Loucy (cell line): ENCODE measurements around the gene ATXN7L2.

ENCODE experiments used
- H2AFZ ChIP-seq: fragments of 200-600 bp; sonication (generic); 2 replicates; pipeline ENCODE4 v1.6.0; 2016; ENCODE audit warnings: antibody characterized with exemption, mild to moderate bottlenecking, low read length, moderate library complexity
- H3F3A ChIP-seq: fragments of 200-600 bp; 2 replicates; pipeline ENCODE4 v1.6.0; 2016; ENCODE audit warnings: antibody characterized with exemption, low read depth, mild to moderate bottlenecking
- H3K27me3 ChIP-seq: fragments of 200-600 bp; sonication (generic); 2 replicates; pipeline ENCODE4 v1.6.1; 2014; ENCODE audit warnings: low read length, mild to moderate bottlenecking; ENCODE audit not compliant: insufficient read depth, poor library complexity, severe bottlenecking
- H3K36me3 ChIP-seq: fragments of 200-600 bp; sonication (generic); 2 replicates; pipeline ENCODE4 v1.6.1; 2016; ENCODE audit warnings: low read length; ENCODE audit not compliant: insufficient read depth
- H3K4me1 ChIP-seq: fragments of 200-600 bp; sonication (generic); 2 replicates; pipeline ENCODE4 v1.5.1; 2014; ENCODE audit warnings: low read length, mild to moderate bottlenecking; ENCODE audit not compliant: insufficient read depth, poor library complexity, severe bottlenecking
- H3K4me2 ChIP-seq: fragments of 200-600 bp; sonication (generic); 2 replicates; pipeline ENCODE4 v1.6.0; 2014; ENCODE audit warnings: antibody characterized with exemption, low read length, low read depth, mild to moderate bottlenecking; ENCODE audit not compliant: poor library complexity, severe bottlenecking
- H3K4me3 ChIP-seq: fragments of 200-600 bp; sonication (generic); 2 replicates; pipeline ENCODE4 v1.5.1; 2014; ENCODE audit warnings: low read length, mild to moderate bottlenecking, mixed read lengths; ENCODE audit not compliant: poor library complexity, severe bottlenecking
- H3K79me2 ChIP-seq: fragments of 200-600 bp; sonication (generic); 2 replicates; pipeline ENCODE4 v1.6.1; 2014; ENCODE audit warnings: low read length; ENCODE audit not compliant: insufficient read depth
- H3K9ac ChIP-seq: fragments of 200-600 bp; sonication (generic); 2 replicates; pipeline ENCODE4 v1.6.0; 2014; ENCODE audit warnings: mild to moderate bottlenecking, low read depth, low read length, moderate library complexity; ENCODE audit not compliant: poor library complexity, severe bottlenecking
- H3K9me2 ChIP-seq: fragments of 200-600 bp; sonication (generic); replicated peaks from 2 replicates; pipeline ENCODE4 v1.6.1; 2016; ENCODE audit warnings: low read depth, low read length, mixed read lengths
- H3K9me3 ChIP-seq: fragments of 200-600 bp; sonication (generic); 2 replicates; pipeline ENCODE4 v1.6.1; 2014; ENCODE audit warnings: mild to moderate bottlenecking, antibody characterized with exemption, low read length, low read depth; ENCODE audit not compliant: insufficient read depth
- H4K20me1 ChIP-seq: fragments of 200-600 bp; sonication (generic); 2 replicates; pipeline ENCODE4 v1.6.0; 2014; ENCODE audit warnings: antibody characterized with exemption, low read length, mild to moderate bottlenecking; ENCODE audit not compliant: insufficient read depth, poor library complexity, severe bottlenecking
- EZH2phosphoT487 ChIP-seq: fragments of 200-600 bp; IDR thresholded peaks from 2 replicates; pipeline ENCODE4 v1.6.1; 2018; ENCODE audit warnings: antibody characterized with exemption, mild to moderate bottlenecking, moderate library complexity, borderline replicate concordance
- TF ChIP-seq, protein P1 (sequence below): fragments of 200-600 bp; sonication (generic); conservative IDR thresholded peaks from 2 replicates; pipeline ENCODE4 v1.5.1; 2014; ENCODE audit warnings: mild to moderate bottlenecking, antibody characterized with exemption, low read length

ATXN7L2 gene

DNA sequence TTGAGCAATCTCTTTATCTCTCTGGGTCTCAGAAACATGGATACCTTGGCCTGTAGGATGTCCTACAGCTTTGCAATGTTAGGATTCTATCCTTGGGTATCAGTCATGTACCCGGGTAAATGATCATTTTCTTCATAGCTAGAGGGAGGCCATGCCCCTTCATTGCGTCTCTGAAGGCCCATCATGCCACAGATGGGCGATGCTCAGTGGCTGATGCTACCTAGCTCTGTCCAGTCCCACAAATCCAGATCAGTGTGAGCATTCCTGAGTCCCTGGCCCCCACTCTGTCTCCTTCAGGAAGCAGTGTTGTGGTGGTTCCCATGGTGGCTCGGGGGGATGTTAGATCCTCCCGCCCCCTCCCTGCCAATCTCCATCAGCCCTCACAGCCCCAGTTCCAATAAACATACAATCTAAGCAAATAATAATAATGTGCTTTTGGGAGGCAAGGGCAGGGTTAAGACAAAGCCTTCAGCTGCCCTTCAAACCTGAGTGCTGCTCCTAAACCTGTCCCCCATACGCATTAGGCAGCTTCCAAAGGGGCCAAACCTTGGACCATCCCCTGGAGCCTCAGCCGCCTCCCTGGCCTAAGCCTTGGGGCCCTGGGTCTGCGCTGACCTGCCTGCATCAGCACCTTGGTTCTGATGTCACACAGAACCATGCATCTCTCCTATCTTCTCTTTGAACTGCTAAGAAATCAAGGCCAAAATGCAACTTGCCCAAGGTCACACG lies 55.3 kb downstream of the ATXN7L2 start:
- no peak overlapping the region for H3K9ac ChIP-seq
- TF ChIP-seq EZH2phosphoT487, result no peak
- TF ChIP-seq, protein P1, sequence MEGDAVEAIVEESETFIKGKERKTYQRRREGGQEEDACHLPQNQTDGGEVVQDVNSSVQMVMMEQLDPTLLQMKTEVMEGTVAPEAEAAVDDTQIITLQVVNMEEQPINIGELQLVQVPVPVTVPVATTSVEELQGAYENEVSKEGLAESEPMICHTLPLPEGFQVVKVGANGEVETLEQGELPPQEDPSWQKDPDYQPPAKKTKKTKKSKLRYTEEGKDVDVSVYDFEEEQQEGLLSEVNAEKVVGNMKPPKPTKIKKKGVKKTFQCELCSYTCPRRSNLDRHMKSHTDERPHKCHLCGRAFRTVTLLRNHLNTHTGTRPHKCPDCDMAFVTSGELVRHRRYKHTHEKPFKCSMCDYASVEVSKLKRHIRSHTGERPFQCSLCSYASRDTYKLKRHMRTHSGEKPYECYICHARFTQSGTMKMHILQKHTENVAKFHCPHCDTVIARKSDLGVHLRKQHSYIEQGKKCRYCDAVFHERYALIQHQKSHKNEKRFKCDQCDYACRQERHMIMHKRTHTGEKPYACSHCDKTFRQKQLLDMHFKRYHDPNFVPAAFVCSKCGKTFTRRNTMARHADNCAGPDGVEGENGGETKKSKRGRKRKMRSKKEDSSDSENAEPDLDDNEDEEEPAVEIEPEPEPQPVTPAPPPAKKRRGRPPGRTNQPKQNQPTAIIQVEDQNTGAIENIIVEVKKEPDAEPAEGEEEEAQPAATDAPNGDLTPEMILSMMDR, result no peak
- H3K79me2 ChIP-seq, result no peaks in the 10 kb centered on the region
- H3K9me2 ChIP-seq, result no peaks in the 10 kb centered on the region
- no peak overlapping the region for H3K4me2 ChIP-seq
- H3F3A ChIP-seq, result no peaks in the 10 kb centered on the region
- H3K9me3 ChIP-seq, result no peaks in the 10 kb centered on the region
- no peak overlapping the region for H2AFZ ChIP-seq
- no peaks in the 10 kb centered on the region for H3K27me3 ChIP-seq
- H3K4me1 ChIP-seq, result no peaks in the 10 kb centered on the region
- no peaks in the 10 kb centered on the region for H3K36me3 ChIP-seq
- H4K20me1 ChIP-seq, result no peaks in the 10 kb centered on the region
- no peak overlapping the region for H3K4me3 ChIP-seq

DNA sequence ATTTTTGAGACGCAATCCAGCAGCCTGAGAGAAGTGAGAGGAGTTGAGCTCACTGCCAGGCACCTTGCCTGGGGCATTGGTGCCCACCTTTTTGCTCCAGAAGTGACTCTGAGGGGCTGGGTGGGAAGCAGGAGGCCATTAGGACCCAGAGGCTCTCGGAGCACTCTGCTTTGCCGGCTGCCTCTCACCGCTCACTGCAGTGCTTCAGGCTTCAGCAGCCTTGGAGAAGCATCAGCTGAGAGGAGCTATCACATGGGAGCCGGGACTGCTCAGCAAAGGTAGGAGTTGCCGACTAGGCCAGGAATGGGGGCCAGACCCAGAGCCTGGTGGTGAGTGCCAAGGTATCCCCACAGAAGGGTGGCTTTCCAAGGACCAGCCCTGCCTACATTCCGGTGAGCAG lies 56.0 kb downstream of the ATXN7L2 start, which contains the start of gene GPR61:
TSS of gene GPR61 (plus strand) at position 197 of the 400 bp plus-strand sequence. CDS start 3,151 bp downstream, outside the sequence.
- H3K4me2 ChIP-seq, result no peak within 1 kb of the TSS

DNA sequence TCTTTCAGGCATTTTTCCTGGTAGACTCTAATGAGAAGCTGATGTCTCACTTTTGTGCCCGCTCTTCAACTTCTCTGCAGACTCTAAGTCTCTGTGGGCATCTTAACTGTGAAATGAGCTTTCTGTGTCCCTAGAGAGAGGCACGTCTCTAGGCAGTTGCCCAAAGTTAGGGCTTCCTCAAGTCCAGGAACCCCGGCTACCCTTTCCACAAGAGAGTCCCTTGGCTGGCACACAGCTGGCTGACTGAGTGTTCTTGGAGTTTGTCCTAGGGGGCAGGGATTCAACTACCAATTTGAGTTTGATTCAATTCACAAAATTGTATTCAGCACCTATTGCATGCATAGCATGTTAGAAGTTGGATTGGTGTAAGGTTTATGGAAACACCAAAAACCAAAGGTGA lies 57.4 kb downstream of the ATXN7L2 start:
- no peak overlapping the region for H3K9ac ChIP-seq
- no peak for TF ChIP-seq EZH2phosphoT487
- TF ChIP-seq, protein P1, result no peak
- no peaks in the 10 kb centered on the region for H3F3A ChIP-seq
- H3K4me3 ChIP-seq, result no peak overlapping the region
- H4K20me1 ChIP-seq, result no peaks in the 10 kb centered on the region
- no peak overlapping the region for H2AFZ ChIP-seq
- no peaks in the 10 kb centered on the region for H3K79me2 ChIP-seq
- H3K9me3 ChIP-seq, result no peaks in the 10 kb centered on the region
- H3K4me1 ChIP-seq, result no peaks in the 10 kb centered on the region
- no peaks in the 10 kb centered on the region for H3K36me3 ChIP-seq
- H3K27me3 ChIP-seq, result no peaks in the 10 kb centered on the region
- no peak overlapping the region for H3K4me2 ChIP-seq
- no peaks in the 10 kb centered on the region for H3K9me2 ChIP-seq

More for the DNA sequence above, 56.0 kb downstream of the ATXN7L2 start, which contains the start of gene GPR61:
- Histone ChIP-seq H3F3A (no peaks in the 10 kb centered on the region), H3K36me3 (no peaks in the 10 kb centered on the region), H3K27me3 (no peaks in the 10 kb centered on the region), H3K4me1 (no peaks in the 10 kb centered on the region), H3K9ac (no peak within 1 kb of the TSS), H2AFZ (no peak within 1 kb of the TSS), H4K20me1 (no peaks in the 10 kb centered on the region), H3K9me2 (no peaks in the 10 kb centered on the region), H3K9me3 (no peaks in the 10 kb centered on the region), H3K4me3 (no peak within 1 kb of the TSS), H3K79me2 (no peaks in the 10 kb centered on the region)
- TF ChIP-seq, protein P1, result no peak
- no peak for TF ChIP-seq EZH2phosphoT487
